Large intestine (tissue), 3 donors: ENCODE results near the gene RIOK2. TPM values are rescaled to one million over a fixed set of nuclear protein-coding genes. Genes with fewer than 3 reads are reported as not detected.
"Not testable (repeated sequence)": the region's sequence is repeated elsewhere in the genome, so short reads cannot be mapped to it uniquely, and the experiment has no call there.

Source experiments
- DNase-seq, 2 donors: peaks; one replicate each; pipeline versions ENCODE4 v3.0.0 to v3.0.0-alpha.2; 2013
- H3K27ac ChIP-seq: one replicate; pipeline ENCODE4 v1.5.1; 2013; ENCODE audit warnings: low read length
- H3K27me3 ChIP-seq: 2 replicates; pipeline ENCODE4 v1.6.1; 2013; ENCODE audit warnings: low read length; ENCODE audit not compliant: control insufficient read depth, insufficient read depth
- H3K36me3 ChIP-seq: 2 replicates; pipeline ENCODE4 v1.6.1; 2013; ENCODE audit warnings: low read length; ENCODE audit not compliant: control insufficient read depth, insufficient read depth
- H3K4me1 ChIP-seq: one replicate; pipeline ENCODE4 v1.6.1; 2013; ENCODE audit warnings: low read length; ENCODE audit not compliant: control insufficient read depth, insufficient read depth
- H3K4me3 ChIP-seq: one replicate; pipeline ENCODE4 v1.5.1; 2013; ENCODE audit warnings: low read length
- H3K9me3 ChIP-seq: one replicate; pipeline ENCODE4 v1.6.1; 2013; ENCODE audit warnings: mild to moderate bottlenecking, low read depth, low read length, moderate library complexity; ENCODE audit not compliant: control insufficient read depth
- WGBS: methylation state at CpG from one replicate; pipeline ENCODE4 v1.1.5; 2013; ENCODE audit warnings: low lambda C conversion rate; ENCODE audit not compliant: insufficient coverage; 5-methylcytosine and 5-hydroxymethylcytosine counted together
- polyA plus RNA-seq: library from polyadenylated mRNA; unstranded; fragments of 120-200 nt; gene quantifications from one replicate; pipeline ENCODE4 v1.2.1, GENCODE V29; 2013

The RIOK2 gene
- polyA plus RNA-seq, 1 donor = 33.4 TPM

DNA sequence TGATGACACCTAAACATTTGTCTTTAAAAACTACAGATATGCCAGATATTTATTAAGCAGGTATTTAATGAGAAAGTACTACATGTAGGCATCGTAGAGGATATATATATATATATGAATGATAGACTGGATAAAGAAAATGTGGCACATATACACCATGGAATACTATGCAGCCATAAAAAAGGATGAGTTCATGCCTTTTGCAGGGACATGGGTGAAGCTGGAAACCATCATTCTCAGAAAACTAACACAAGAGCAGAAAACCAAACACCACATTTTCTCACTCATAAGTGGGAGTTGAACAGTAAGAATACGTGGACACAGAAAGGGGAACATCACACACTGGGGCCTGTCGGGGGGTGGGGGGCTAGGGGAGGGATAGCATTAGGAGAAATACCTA, 3.6 kb downstream of the RIOK2 start:
- not testable (repeated sequence) for H3K4me3 ChIP-seq, DNase-seq, H3K4me1 ChIP-seq, H3K27ac ChIP-seq, H3K27me3 ChIP-seq, H3K9me3 ChIP-seq
- peaks cover 40% of the 10 kb centered on the region for H3K36me3 ChIP-seq
- 100% methylated on average over 1 of the region's 3 CpGs for WGBS

DNA sequence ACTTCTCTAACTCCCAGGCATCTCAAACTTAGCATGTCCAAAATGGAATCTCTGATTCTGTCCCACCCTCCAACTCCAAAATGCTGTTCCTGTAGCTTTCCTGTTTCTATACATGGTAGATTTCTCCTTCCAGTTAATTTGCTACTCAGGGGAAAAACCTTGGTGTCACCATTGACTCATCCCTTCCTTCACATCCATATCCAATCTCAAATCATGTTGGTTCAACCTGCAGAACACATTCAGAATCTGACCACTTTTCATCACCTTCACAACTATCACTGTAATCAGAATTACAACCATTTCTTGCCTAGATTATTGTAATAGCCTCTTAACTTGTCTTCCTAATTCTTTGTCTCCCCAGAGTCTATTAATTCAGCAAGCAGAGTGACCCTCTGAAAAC, 10.8 kb downstream of the RIOK2 start:
- H3K27me3 ChIP-seq = no peaks in the 10 kb centered on the region
- DNase-seq = no peak
- H3K36me3 ChIP-seq = peaks cover 61% of the 10 kb centered on the region
- no peaks in the 10 kb centered on the region for H3K4me1 ChIP-seq
- no peak overlapping the region for H3K27ac ChIP-seq
- no peaks in the 10 kb centered on the region for H3K9me3 ChIP-seq
- H3K4me3 ChIP-seq = no peak overlapping the region

DNA sequence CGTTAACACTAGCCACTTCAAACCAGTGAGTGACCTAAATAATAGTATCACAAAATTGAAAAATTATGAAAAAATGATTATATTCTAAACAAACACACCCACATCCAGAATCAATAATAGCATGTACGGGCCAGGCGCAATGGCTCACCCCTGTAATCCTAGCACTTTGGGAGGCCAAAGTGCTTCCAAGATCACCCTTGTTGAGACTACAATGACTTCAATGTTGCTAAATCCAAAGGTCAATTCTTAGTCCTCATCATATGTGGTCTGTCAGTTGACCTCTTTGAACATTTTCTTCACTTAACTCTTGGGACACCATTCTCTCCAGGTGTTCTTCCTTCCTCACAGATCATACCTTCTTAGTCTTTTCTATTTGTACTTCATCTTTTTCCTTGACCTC, 11.3 kb downstream of the RIOK2 start:
- H3K27ac ChIP-seq = no peak overlapping the region
- no peaks in the 10 kb centered on the region for H3K4me1 ChIP-seq
- H3K4me3 ChIP-seq = no peak overlapping the region
- DNase-seq = no peak
- no peaks in the 10 kb centered on the region for H3K27me3 ChIP-seq
- peaks cover 62% of the 10 kb centered on the region for H3K36me3 ChIP-seq
- no CpG with 5 or more reads among the region's 3 CpGs for WGBS
- no peaks in the 10 kb centered on the region for H3K9me3 ChIP-seq

DNA sequence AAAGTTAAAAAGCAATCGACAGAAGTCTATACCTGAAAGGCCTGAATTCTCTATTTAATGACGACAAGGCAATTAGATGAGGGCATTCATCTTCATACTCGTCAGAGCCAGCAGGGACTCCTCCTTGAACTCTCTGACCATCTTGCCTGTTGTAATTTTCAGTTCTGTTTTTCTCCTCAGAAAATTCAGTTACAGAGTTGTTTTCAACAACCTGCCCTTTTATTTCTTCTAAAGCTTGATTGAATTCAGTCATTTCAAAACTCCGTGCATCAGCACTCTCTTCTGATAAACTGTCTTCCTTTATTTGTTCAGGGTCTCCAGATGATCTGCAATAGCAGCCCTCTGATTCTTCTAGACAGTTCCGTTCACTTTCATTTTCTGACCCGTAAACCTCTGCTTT, 15.6 kb downstream of the RIOK2 start:
- DNase-seq = no peak
- Histone ChIP-seq H3K36me3 (peaks cover 51% of the 10 kb centered on the region), H3K27me3 (no peaks in the 10 kb centered on the region), H3K4me3 (no peak overlapping the region), H3K27ac (no peak overlapping the region), H3K4me1 (peaks cover 15% of the 10 kb centered on the region), H3K9me3 (no peaks in the 10 kb centered on the region)
- WGBS = 79% methylated on average over 3 of the region's 6 CpGs

DNA sequence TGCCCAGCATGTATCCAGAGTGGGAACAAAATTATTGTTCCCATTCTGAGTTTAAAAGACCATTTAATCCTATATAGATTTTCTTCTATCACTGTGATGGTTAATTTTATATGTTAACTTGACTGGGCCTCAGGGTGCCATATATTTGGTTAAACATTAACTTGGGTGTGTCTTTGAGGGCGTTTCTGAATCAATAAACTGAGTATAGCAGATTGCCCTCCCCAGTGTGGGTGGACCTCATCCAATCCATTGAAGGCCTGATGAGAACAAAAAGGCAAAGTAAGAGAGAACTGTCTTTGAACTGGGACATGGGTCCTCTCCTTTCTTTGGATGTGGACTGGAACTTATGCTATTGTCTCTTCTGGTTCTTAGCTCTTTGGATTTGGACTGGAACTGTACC, 17.3 kb downstream of the RIOK2 start:
- Histone ChIP-seq H3K36me3 (peaks cover 45% of the 10 kb centered on the region), H3K9me3 (no peaks in the 10 kb centered on the region), H3K4me3 (no peak overlapping the region), H3K27ac (peak overlapping the region; percentile 67), H3K4me1 (peaks cover 15% of the 10 kb centered on the region), H3K27me3 (no peaks in the 10 kb centered on the region)
- DNase-seq = peak; percentile 57 to 87
- no CpG with 5 or more reads among the region's 1 CpG for WGBS

DNA sequence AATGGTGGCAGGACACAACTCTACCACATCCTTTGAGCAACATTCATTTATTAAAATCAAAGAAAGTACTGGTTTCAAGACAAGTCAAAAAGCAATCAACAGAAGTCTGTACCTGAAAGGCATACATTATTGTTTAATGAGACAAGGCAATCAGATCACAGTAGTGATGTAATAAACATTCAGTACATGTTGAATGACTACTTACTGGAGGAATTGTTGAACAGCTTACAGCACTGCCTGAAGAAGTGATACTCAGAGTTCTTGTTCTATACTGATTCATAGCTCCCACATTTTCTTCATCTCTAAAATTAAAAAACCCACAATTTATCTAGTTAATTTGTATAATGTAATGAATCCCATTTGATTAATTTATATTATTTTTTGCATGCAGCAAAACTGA, 18.2 kb downstream of the RIOK2 start:
- no peak for DNase-seq
- no peaks in the 10 kb centered on the region for H3K9me3 ChIP-seq
- H3K27ac ChIP-seq = peak overlapping the region; percentile 37
- H3K27me3 ChIP-seq = no peaks in the 10 kb centered on the region
- H3K36me3 ChIP-seq = peaks cover 45% of the 10 kb centered on the region
- H3K4me3 ChIP-seq = no peak overlapping the region
- peaks cover 15% of the 10 kb centered on the region for H3K4me1 ChIP-seq

DNA sequence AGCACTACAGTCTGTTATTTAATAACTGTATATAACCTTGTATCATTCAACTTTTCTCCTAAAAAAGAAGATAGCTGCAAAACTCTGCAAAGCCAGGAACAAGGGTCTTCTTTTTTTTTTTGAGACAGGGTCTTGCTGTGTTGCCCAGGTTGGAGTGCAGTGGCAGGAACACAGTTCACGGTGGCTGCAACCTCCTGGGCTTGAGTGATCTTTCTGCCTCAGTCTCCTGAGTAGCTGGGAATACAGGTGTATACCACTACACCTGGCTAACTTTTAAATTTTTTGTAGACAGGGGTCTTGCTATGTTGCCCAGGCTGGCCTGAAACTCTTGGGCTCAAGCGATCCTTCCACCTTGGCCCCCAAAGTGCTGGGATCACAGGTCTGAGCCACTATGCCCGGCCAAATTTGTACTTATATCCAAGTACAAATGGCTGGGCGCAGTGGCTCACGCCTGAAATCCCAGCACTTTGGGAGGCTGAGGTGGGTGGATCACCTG, 19.2 kb downstream of the RIOK2 start:
- WGBS = no CpG with 5 or more reads among the region's 5 CpGs
- DNase-seq = no peak
- peaks cover 49% of the 10 kb centered on the region for H3K36me3 ChIP-seq

DNA sequence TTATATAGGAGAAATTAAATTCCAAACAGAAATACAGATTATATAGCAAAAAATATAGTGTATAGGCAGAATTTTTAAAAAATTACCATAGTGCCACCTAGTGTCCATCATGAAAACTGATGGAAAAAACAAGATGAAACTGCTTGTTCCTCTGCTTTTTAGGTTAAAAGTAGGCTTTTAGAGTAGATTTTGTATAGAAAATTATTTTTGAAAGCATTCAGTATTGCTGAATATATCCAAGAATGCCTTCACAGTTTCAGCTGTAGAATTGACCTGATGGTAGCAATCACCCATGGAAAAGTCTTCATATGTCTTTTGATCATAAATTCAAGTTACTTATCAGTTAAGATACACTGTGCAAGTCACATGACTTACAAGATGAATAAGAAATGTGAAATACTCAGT, 19.7 kb downstream of the RIOK2 start:
- Histone ChIP-seq H3K27me3 (no peaks in the 10 kb centered on the region), H3K9me3 (peaks cover 3% of the 10 kb centered on the region), H3K4me1 (peaks cover 15% of the 10 kb centered on the region), H3K4me3 (no peak overlapping the region), H3K27ac (no peak overlapping the region), H3K36me3 (peaks cover 50% of the 10 kb centered on the region)
- no peak for DNase-seq

More for the DNA sequence above, 19.2 kb downstream of the RIOK2 start:
- H3K9me3 ChIP-seq = no peaks in the 10 kb centered on the region
- H3K4me3 ChIP-seq = no peak overlapping the region
- peaks cover 15% of the 10 kb centered on the region for H3K4me1 ChIP-seq
- H3K27me3 ChIP-seq = no peaks in the 10 kb centered on the region
- H3K27ac ChIP-seq = no peak overlapping the region

DNA sequence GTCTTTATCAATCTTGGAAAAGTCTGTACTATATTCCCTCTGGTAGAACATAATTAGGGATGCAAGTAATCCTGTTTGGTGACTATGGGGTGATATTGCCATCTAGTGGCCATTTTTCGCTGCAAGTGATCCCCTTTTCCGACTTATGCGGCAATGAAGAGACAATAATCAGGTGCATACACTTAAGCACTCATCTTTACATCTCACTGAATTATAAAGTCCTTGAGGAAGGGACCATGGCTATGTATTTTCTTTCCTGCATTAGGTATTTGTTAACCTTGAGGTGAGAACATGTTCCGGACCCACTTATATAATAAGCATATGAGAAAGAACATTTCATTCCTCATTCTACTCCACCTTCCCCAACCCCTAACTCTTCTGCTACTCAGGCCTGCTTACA, 21.0 kb downstream of the RIOK2 start:
- DNase-seq = peak; percentile 68 to 73
- peaks cover 15% of the 10 kb centered on the region for H3K4me1 ChIP-seq
- no peak overlapping the region for H3K27ac ChIP-seq
- peaks cover 42% of the 10 kb centered on the region for H3K36me3 ChIP-seq
- H3K9me3 ChIP-seq = peaks cover 10% of the 10 kb centered on the region
- H3K4me3 ChIP-seq = no peak overlapping the region
- no peaks in the 10 kb centered on the region for H3K27me3 ChIP-seq
- WGBS = 100% methylated on average over 1 of the region's 4 CpGs

DNA sequence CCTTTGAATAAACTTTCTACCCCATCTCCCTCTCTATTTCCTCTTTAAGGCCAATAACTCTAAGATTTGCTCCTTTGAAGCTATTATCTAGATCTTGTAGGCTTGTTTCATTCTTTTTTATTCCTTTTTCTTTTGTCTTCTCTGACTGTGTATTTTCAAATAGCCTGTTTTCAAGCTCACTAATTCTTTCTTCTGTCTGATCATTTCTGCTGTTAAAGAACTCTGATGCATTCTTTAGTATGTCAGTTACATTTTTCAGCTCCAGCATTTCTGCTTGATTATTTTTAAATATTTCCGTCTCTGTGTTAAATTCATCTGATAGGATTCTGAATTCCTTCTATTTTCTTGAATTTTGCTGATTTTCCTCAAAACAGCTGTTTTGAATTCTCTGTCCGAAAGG, 25.4 kb downstream of the RIOK2 start:
- H3K4me1 ChIP-seq = no peaks in the 10 kb centered on the region
- no peaks in the 10 kb centered on the region for H3K27me3 ChIP-seq
- no CpG with 5 or more reads among the region's 2 CpGs for whole genome bisulfite sequencing
- H3K4me3 ChIP-seq = no peak overlapping the region
- no peak overlapping the region for H3K27ac ChIP-seq
- H3K36me3 ChIP-seq = peaks cover 22% of the 10 kb centered on the region
- H3K9me3 ChIP-seq = peaks cover 15% of the 10 kb centered on the region
- DNase-seq = no peak

DNA sequence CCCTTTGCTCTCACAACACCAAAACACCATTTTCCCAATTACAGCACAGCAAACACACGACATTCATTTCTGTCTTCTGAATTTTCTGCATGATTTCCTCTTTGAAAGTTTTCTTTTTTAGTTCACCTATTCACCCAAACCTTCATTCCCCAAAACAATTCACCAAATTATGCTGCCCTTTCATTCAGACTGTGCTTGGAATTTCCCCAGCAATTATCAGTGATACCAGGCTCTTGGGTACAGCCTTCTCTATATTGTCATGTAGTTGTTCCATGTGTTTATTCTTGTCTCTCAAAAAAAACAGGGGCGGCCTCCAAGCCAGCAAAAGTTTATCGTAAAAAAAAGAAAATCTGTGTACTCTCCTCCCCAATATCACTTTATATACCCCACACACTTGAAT, 31.7 kb downstream of the RIOK2 start:
- H3K4me3 ChIP-seq = no peak overlapping the region
- WGBS = 77% methylated on average over 3 of the region's 3 CpGs

More for the DNA sequence above, 31.7 kb downstream of the RIOK2 start:
- Histone ChIP-seq H3K9me3 (no peaks in the 10 kb centered on the region), H3K27me3 (no peaks in the 10 kb centered on the region), H3K27ac (no peak overlapping the region), H3K4me1 (no peaks in the 10 kb centered on the region), H3K36me3 (no peaks in the 10 kb centered on the region)
- DNase-seq = no peak
